SK-N-SH treated with all-trans-retinoic acid at 6 μM for 48 hours (cell line): ENCODE results near the gene RAB31.
"Not testable (repeated sequence)": the region's sequence is repeated elsewhere in the genome, so short reads cannot be mapped to it uniquely, and the experiment has no call there.

Experiments
- ATAC-seq: fragments of 200-7000 bp; cut with Tn5 transposase; 3 replicates; pipeline ENCODE4 v1.9.1; 2020; ENCODE audit warnings: mild to moderate bottlenecking, moderate library complexity
- ARNTL ChIP-seq: fragments of 450-650 bp; formaldehyde crosslinking; IDR thresholded peaks from 2 replicates; pipeline ENCODE4 v1.5.0; 2020; ENCODE audit warnings: low read depth, mild to moderate bottlenecking, moderate library complexity, borderline replicate concordance
- CSDC2 ChIP-seq: fragments of 250-450 bp; sonication (Bioruptor Pico); IDR thresholded peaks from 2 replicates; pipeline ENCODE4 v1.5.0; 2020; ENCODE audit warnings: mild to moderate bottlenecking, moderate library complexity
- GLIS3 ChIP-seq: fragments of 250-450 bp; sonication (Bioruptor Pico); IDR thresholded peaks from 2 replicates; pipeline ENCODE4 v1.5.0; 2020; ENCODE audit warnings: mild to moderate bottlenecking, moderate library complexity
- ISL1 ChIP-seq: fragments of 250-450 bp; sonication (Bioruptor Pico); IDR thresholded peaks from 2 replicates; pipeline ENCODE4 v2.1.2; 2022; ENCODE audit warnings: mild to moderate bottlenecking, moderate library complexity
- OSR1 ChIP-seq: fragments of 250-450 bp; sonication (Bioruptor Pico); IDR thresholded peaks from 2 replicates; pipeline ENCODE4 v1.8.0; 2022; ENCODE audit warnings: moderate library complexity, mild to moderate bottlenecking, inconsistent platforms
- PPARA ChIP-seq: fragments of 250-450 bp; sonication (Bioruptor Pico); IDR thresholded peaks from 2 replicates; pipeline ENCODE4 v1.5.0; 2020; ENCODE audit warnings: mild to moderate bottlenecking, borderline replicate concordance
- RARB ChIP-seq: fragments of 250-450 bp; sonication (Bioruptor Pico); IDR thresholded peaks from 2 replicates; pipeline ENCODE4 v1.8.0; 2021; ENCODE audit warnings: mild to moderate bottlenecking, moderate library complexity
- SNAI2 ChIP-seq: fragments of 250-450 bp; sonication (Bioruptor Pico); IDR thresholded peaks from 2 replicates; pipeline ENCODE4 v1.5.0; 2020; ENCODE audit warnings: mild to moderate bottlenecking, moderate library complexity
- TCF4 ChIP-seq: fragments of 250-450 bp; sonication (Bioruptor Pico); IDR thresholded peaks from 2 replicates; pipeline ENCODE4 v1.8.0; 2021; ENCODE audit warnings: mild to moderate bottlenecking, moderate library complexity, borderline replicate concordance
- TOX ChIP-seq: fragments of 250-450 bp; sonication (Bioruptor Pico); IDR thresholded peaks from 2 replicates; pipeline ENCODE4 v1.8.0; 2021; ENCODE audit warnings: mild to moderate bottlenecking, moderate library complexity, borderline replicate concordance
- ZC3H10 ChIP-seq: fragments of 250-450 bp; sonication (Bioruptor Pico); IDR thresholded peaks from 2 replicates; pipeline ENCODE4 v1.5.1; 2021; ENCODE audit warnings: mild to moderate bottlenecking, moderate library complexity
- ZFP3 ChIP-seq: fragments of 250-450 bp; sonication (Bioruptor Pico); IDR thresholded peaks from 2 replicates; pipeline ENCODE4 v1.5.0; 2020; ENCODE audit warnings: mild to moderate bottlenecking, moderate library complexity
- ZFP30 ChIP-seq: fragments of 450-650 bp; formaldehyde crosslinking; IDR thresholded peaks from 2 replicates; pipeline ENCODE4 v1.5.0; 2022; ENCODE audit warnings: mild to moderate bottlenecking, moderate library complexity
- ZNF565 ChIP-seq: fragments of 450-650 bp; formaldehyde crosslinking; conservative IDR thresholded peaks from 2 replicates; pipeline ENCODE4 v1.5.0; 2020; ENCODE audit warnings: low read depth, mild to moderate bottlenecking, moderate library complexity
- ZNF70 ChIP-seq: fragments of 450-650 bp; formaldehyde crosslinking; IDR thresholded peaks from 2 replicates; pipeline ENCODE4 v1.5.0; 2020; ENCODE audit warnings: mild to moderate bottlenecking, moderate library complexity
- TF ChIP-seq, protein P1 (sequence below): fragments of 250-450 bp; sonication (Bioruptor Pico); IDR thresholded peaks from 2 replicates; pipeline ENCODE4 v1.8.0; 2021; ENCODE audit warnings: low read depth, mild to moderate bottlenecking, moderate library complexity, borderline replicate concordance
- TF ChIP-seq, protein P2 (sequence below): fragments of 250-450 bp; sonication (Bioruptor Pico); IDR thresholded peaks from 2 replicates; pipeline ENCODE4 v1.5.1; 2020; ENCODE audit warnings: low read depth, mild to moderate bottlenecking, moderate library complexity
- TF ChIP-seq, protein P3 (sequence below): fragments of 250-450 bp; sonication (Bioruptor Pico); IDR thresholded peaks from 2 replicates; pipeline ENCODE4 v1.5.0; 2020; ENCODE audit warnings: mild to moderate bottlenecking, moderate library complexity
- TF ChIP-seq, protein P4 (sequence below): fragments of 250-450 bp; sonication (Bioruptor Pico); IDR thresholded peaks from 2 replicates; pipeline ENCODE4 v1.5.1; 2021; ENCODE audit warnings: mild to moderate bottlenecking, moderate library complexity
- TF ChIP-seq, protein P5 (sequence below): fragments of 250-450 bp; sonication (Bioruptor Pico); IDR thresholded peaks from 2 replicates; pipeline ENCODE4 v1.8.0; 2020; ENCODE audit warnings: mild to moderate bottlenecking, moderate library complexity, borderline replicate concordance

Gene RAB31

DNA sequence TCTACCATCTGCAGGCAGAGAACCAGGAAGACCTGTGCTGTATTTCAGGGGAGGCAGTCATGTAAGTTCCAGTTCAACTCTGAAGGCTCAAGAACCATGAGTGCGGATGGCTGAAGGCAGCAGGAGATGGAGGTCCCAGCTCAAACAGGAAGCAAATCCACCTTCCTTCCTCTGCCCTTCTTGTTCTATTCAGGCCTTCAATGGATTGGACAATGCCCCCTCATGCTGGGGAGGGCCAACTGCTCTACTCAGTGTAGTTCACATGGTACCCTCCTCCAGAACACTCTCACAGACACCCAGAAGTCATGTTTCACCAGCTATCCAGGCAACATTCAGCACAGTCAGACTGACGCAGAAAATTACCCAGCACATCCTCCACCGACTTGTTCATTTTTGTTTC is 39.1 kb upstream of the RAB31 start:
- ATAC-seq: no peak
- TF ChIP-seq TCF4 (CRISPR knock-in tag) (no peak), TOX (CRISPR knock-in tag) (no peak), ARNTL (CRISPR knock-in tag) (no peak), ZNF70 (CRISPR knock-in tag) (no peak), RARB (CRISPR knock-in tag) (no peak), ZFP3 (CRISPR knock-in tag) (no peak), PPARA (CRISPR knock-in tag) (no peak), CSDC2 (no peak), SNAI2 (CRISPR knock-in tag) (no peak), ZC3H10 (CRISPR knock-in tag) (no peak)
- TF ChIP-seq, protein P1, sequence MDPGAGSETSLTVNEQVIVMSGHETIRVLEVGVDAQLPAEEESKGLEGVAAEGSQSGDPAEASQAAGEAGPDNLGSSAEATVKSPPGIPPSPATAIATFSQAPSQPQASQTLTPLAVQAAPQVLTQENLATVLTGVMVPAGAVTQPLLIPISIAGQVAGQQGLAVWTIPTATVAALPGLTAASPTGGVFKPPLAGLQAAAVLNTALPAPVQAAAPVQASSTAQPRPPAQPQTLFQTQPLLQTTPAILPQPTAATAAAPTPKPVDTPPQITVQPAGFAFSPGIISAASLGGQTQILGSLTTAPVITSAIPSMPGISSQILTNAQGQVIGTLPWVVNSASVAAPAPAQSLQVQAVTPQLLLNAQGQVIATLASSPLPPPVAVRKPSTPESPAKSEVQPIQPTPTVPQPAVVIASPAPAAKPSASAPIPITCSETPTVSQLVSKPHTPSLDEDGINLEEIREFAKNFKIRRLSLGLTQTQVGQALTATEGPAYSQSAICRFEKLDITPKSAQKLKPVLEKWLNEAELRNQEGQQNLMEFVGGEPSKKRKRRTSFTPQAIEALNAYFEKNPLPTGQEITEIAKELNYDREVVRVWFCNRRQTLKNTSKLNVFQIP (CRISPR knock-in tag): no peak
- TF ChIP-seq, protein P2, sequence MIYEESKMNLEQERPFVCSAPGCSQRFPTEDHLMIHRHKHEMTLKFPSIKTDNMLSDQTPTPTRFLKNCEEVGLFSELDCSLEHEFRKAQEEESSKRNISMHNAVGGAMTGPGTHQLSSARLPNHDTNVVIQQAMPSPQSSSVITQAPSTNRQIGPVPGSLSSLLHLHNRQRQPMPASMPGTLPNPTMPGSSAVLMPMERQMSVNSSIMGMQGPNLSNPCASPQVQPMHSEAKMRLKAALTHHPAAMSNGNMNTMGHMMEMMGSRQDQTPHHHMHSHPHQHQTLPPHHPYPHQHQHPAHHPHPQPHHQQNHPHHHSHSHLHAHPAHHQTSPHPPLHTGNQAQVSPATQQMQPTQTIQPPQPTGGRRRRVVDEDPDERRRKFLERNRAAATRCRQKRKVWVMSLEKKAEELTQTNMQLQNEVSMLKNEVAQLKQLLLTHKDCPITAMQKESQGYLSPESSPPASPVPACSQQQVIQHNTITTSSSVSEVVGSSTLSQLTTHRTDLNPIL (CRISPR knock-in tag): no peak

DNA sequence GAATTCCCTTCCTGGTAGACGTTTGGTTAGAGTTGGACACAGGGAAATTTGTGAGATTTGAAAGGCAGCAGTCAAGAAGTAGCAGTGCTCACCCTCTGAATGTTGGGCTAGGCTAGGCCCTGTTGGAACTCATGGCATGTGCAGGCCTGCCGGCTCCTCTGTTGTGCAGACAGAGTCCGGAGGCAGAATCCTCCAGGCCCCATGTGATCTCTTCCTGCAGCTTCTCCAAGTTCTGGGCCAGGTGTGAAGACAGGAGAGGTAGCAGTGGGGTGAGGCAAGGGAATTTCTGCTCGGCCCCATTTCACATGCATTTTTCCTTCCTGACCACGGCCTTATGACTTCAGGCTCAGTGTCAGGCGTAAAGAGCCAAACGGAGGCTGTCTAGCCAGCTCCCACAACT is 36.9 kb upstream of the RAB31 start:
- TF ChIP-seq ARNTL (CRISPR knock-in tag): no peak
- TF ChIP-seq, all 23 proteins: peak for 0
- no peak for ATAC-seq

DNA sequence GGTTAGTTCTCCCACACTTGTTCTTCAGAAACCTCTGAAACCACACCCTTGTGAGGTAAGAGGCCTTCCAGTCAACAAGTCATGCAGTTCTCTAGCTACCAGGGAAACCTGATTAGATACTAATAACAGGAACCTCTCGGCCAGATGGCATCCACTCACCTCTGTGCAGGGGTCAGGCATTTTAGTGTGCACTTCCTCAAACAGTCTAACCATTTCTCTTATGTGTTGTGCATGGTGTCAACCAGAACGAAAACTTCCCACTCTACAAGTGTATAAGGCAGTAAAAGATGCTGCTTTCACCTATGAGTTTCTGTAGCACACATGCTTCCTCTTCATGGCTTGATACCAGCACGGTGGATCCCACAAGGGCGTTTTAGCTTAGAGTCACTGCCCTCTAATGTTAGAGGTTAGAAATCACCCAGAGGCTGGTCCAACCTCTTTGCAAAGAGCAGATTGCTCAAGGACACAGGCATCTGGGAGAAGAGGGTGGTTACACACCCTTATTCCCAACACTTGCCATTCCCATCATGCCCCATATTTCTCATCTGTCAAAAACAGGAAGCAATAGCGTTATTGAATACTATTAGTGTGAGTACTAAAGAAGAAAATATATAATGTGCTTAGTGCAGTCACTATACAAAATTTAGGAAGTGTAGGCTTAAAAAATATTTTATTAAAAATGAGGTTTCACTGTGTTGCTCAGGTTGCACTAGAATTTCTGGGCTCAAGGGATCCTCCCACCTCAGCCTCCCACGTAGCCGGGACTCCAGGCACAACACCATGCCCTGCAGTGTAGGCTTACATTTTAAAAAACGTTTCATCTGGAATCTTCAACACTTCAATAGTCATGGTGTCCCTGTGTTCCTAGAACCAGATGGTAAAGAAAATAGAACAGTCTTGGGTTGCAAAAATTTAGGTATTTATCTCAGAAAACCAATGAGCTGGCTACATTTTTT is 34.5 kb upstream of the RAB31 start:
- TF ChIP-seq ZNF70 (CRISPR knock-in tag) (peak; percentile 71; the same call in 1 of the 2 replicates), TCF4 (CRISPR knock-in tag) (no peak)
- ATAC-seq: peak; percentile 99

DNA sequence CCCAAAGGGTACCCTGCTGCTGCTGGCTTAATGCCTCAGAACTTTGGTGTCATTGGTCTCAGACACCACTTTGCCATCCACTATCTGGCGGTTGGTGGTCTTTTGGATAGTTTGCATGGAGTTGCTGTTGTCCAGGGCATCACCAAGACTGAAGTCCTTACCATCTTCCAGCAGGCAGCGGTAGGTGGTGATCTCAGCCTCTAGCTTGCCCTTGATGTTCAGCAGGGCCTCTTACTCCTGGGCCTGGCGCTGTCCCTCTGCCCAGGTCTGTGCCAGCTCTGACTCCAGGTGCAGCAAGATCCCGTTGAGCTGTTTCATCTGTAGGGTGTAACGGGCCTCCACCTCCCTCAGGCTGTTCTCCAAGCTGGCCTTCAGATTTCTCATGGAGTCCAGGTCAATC is 29.9 kb upstream of the RAB31 start:
- ATAC-seq: not testable (repeated sequence)

DNA sequence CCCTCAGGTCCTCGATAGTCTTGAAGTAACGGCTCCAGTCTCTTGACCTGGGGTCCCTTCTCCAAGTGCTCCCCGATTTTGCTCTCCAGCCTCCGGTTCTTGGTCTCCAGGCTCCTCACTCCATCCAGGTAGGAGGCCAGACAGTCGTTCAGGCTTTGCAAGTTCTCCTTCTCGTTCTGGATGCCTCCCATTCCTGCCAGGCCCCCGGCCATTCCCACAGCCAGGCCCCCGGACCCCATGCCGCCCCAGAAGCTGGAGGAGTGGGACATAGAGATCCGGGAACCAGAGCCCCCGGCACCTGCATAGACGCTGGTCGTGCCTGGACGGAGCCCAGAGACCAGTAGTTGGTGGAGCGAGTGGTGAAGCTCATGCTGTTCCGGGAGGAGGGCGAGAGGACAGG is 29.0 kb upstream of the RAB31 start:
- no peak for ATAC-seq
- TF ChIP-seq CSDC2 (no peak), GLIS3 (CRISPR knock-in tag) (no peak), ZFP30 (no peak), ARNTL (CRISPR knock-in tag) (no peak), PPARA (CRISPR knock-in tag) (no peak), SNAI2 (CRISPR knock-in tag) (no peak), TOX (CRISPR knock-in tag) (no peak), RARB (CRISPR knock-in tag) (no peak), ISL1 (CRISPR knock-in tag) (no peak), ZNF565 (no peak), ZFP3 (CRISPR knock-in tag) (no peak), OSR1 (no peak)
- TF ChIP-seq, protein P3, sequence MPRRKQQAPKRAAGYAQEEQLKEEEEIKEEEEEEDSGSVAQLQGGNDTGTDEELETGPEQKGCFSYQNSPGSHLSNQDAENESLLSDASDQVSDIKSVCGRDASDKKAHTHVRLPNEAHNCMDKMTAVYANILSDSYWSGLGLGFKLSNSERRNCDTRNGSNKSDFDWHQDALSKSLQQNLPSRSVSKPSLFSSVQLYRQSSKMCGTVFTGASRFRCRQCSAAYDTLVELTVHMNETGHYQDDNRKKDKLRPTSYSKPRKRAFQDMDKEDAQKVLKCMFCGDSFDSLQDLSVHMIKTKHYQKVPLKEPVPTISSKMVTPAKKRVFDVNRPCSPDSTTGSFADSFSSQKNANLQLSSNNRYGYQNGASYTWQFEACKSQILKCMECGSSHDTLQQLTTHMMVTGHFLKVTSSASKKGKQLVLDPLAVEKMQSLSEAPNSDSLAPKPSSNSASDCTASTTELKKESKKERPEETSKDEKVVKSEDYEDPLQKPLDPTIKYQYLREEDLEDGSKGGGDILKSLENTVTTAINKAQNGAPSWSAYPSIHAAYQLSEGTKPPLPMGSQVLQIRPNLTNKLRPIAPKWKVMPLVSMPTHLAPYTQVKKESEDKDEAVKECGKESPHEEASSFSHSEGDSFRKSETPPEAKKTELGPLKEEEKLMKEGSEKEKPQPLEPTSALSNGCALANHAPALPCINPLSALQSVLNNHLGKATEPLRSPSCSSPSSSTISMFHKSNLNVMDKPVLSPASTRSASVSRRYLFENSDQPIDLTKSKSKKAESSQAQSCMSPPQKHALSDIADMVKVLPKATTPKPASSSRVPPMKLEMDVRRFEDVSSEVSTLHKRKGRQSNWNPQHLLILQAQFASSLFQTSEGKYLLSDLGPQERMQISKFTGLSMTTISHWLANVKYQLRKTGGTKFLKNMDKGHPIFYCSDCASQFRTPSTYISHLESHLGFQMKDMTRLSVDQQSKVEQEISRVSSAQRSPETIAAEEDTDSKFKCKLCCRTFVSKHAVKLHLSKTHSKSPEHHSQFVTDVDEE: no peak
- TF ChIP-seq, protein P4, sequence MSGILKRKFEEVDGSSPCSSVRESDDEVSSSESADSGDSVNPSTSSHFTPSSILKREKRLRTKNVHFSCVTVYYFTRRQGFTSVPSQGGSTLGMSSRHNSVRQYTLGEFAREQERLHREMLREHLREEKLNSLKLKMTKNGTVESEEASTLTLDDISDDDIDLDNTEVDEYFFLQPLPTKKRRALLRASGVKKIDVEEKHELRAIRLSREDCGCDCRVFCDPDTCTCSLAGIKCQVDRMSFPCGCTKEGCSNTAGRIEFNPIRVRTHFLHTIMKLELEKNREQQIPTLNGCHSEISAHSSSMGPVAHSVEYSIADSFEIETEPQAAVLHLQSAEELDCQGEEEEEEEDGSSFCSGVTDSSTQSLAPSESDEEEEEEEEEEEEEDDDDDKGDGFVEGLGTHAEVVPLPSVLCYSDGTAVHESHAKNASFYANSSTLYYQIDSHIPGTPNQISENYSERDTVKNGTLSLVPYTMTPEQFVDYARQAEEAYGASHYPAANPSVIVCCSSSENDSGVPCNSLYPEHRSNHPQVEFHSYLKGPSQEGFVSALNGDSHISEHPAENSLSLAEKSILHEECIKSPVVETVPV (CRISPR knock-in tag): no peak
- TF ChIP-seq, protein P5, sequence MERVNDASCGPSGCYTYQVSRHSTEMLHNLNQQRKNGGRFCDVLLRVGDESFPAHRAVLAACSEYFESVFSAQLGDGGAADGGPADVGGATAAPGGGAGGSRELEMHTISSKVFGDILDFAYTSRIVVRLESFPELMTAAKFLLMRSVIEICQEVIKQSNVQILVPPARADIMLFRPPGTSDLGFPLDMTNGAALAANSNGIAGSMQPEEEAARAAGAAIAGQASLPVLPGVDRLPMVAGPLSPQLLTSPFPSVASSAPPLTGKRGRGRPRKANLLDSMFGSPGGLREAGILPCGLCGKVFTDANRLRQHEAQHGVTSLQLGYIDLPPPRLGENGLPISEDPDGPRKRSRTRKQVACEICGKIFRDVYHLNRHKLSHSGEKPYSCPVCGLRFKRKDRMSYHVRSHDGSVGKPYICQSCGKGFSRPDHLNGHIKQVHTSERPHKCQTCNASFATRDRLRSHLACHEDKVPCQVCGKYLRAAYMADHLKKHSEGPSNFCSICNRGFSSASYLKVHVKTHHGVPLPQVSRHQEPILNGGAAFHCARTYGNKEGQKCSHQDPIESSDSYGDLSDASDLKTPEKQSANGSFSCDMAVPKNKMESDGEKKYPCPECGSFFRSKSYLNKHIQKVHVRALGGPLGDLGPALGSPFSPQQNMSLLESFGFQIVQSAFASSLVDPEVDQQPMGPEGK (CRISPR knock-in tag): no peak
- TF ChIP-seq, protein P2 (CRISPR knock-in tag): no peak
- TF ChIP-seq, protein P1 (CRISPR knock-in tag): no peak
